Renal cortex interstitium (tissue), 11 donors: ENCODE measurements around the gene ARL4A. TPM values are rescaled to one million over a fixed set of nuclear protein-coding genes. Genes with fewer than 3 reads are reported as not detected.

Experiments
- DNase-seq, 11 donors: peaks; one replicate each; pipeline ENCODE4 v3.0.0-alpha.2; 2013; ENCODE audit warnings: low read depth in 9 of 11, low spot score in 4 of 11; ENCODE audit errors: extremely low read depth in 1 of 11
- polyA plus RNA-seq, 3 donors: library from polyadenylated mRNA; unstranded; fragments of 120-200 nt; gene quantifications; one replicate each; pipeline ENCODE4 v1.2.1, GENCODE V29; 2013; ENCODE audit not compliant: insufficient read length in 3 of 3

The ARL4A gene
- polyA plus RNA-seq, 3 donors, result 28.9 to 35.5 (median 29.3) TPM

- no peak for DNase-seq
Observed at GRCh38 chr7:12716134-12716681, 28.8 kb downstream of the ARL4A start.

- no peak for DNase-seq
Observed at GRCh38 chr7:12716722-12717121, 29.3 kb downstream of the ARL4A start.

GRCh38 chr7:12719141-12719919, 31.9 kb downstream of the ARL4A start:
- DNase-seq, result no peak

- DNase-seq, result no peak
Observed at GRCh38 chr7:12719981-12720865, 32.8 kb downstream of the ARL4A start.

- no peak for DNase-seq
Observed at GRCh38 chr7:12721286-12721830, 33.9 kb downstream of the ARL4A start.

GRCh38 chr7:12722136-12722535, 34.7 kb downstream of the ARL4A start:
- no peak for DNase-seq

- no peak for DNase-seq
Observed at GRCh38 chr7:12722636-12723605, 35.5 kb downstream of the ARL4A start.

- DNase-seq, result no peak
Observed at GRCh38 chr7:12725575-12726316, 38.3 kb downstream of the ARL4A start.

GRCh38 chr7:12726908-12727307, 39.5 kb downstream of the ARL4A start:
- no peak for DNase-seq

GRCh38 chr7:12727455-12728191, 40.2 kb downstream of the ARL4A start:
- no peak for DNase-seq

GRCh38 chr7:12728192-12728538, 40.7 kb downstream of the ARL4A start:
- DNase-seq, result no peak

- DNase-seq, result no peak
Observed at GRCh38 chr7:12729112-12729511, 41.7 kb downstream of the ARL4A start.

GRCh38 chr7:12730523-12730922, 43.1 kb downstream of the ARL4A start:
- DNase-seq, result no peak

- DNase-seq, result no peak
Observed at GRCh38 chr7:12731214-12731656, 43.8 kb downstream of the ARL4A start.

GRCh38 chr7:12731775-12732174, 44.3 kb downstream of the ARL4A start:
- DNase-seq, result no peak

- DNase-seq, result no peak
Observed at GRCh38 chr7:12732428-12732827, 45.0 kb downstream of the ARL4A start.

GRCh38 chr7:12735923-12736322, 48.5 kb downstream of the ARL4A start:
- no peak for DNase-seq
